ENCODE data around the gene TSNAX.

The TSNAX gene

GRCh38 chr1:231606712-231607111 is 78.2 kb downstream of the TSNAX start:
- TF ChIP-seq FOXP2 (optimal IDR thresholded peaks at IDR 0.05; ENCODE audit: borderline replicate concordance, extremely low read depth, extremely low read length, insufficient read depth) (no peak), POLR2AphosphoS5 (IDR thresholded peaks at IDR 0.05; ENCODE audit: low read depth, low read length) (no peak), SIN3A (IDR thresholded peaks at IDR 0.05; ENCODE audit: borderline replicate concordance, insufficient read depth, low read length) (no peak), TAF1 (IDR thresholded peaks at IDR 0.05; ENCODE audit: borderline replicate concordance, insufficient read depth, low read length) (no peak), REST (IDR thresholded peaks at IDR 0.05; ENCODE audit: insufficient read depth in 1 of 2, low read depth in 2 of 2, low read length in 2 of 2) (no peak)

- TF ChIP-seq FOXP2 (optimal IDR thresholded peaks at IDR 0.05; ENCODE audit: borderline replicate concordance, extremely low read depth, extremely low read length, insufficient read depth) (no peak), POLR2AphosphoS5 (IDR thresholded peaks at IDR 0.05; ENCODE audit: low read depth, low read length) (no peak), TAF1 (IDR thresholded peaks at IDR 0.05; ENCODE audit: borderline replicate concordance, insufficient read depth, low read length) (no peak)
Observed at GRCh38 chr1:231610388-231610787, 81.9 kb downstream of the TSNAX start.

GRCh38 chr1:231611111-231611510 is 82.6 kb downstream of the TSNAX start:
- no peak for TF ChIP-seq POLR2AphosphoS5 (IDR thresholded peaks at IDR 0.05; ENCODE audit: low read depth, low read length)
- no peak for TF ChIP-seq REST (IDR thresholded peaks at IDR 0.05; ENCODE audit: insufficient read depth in 1 of 2, low read depth in 2 of 2, low read length in 2 of 2)
- no peak for TF ChIP-seq FOXP2 (optimal IDR thresholded peaks at IDR 0.05; ENCODE audit: borderline replicate concordance, extremely low read depth, extremely low read length, insufficient read depth)
- no peak for TF ChIP-seq TAF1 (IDR thresholded peaks at IDR 0.05; ENCODE audit: borderline replicate concordance, insufficient read depth, low read length)
- no peak for TF ChIP-seq SIN3A (IDR thresholded peaks at IDR 0.05; ENCODE audit: borderline replicate concordance, insufficient read depth, low read length)

GRCh38 chr1:231611851-231612250 is 83.4 kb downstream of the TSNAX start:
- TF ChIP-seq REST (IDR thresholded peaks at IDR 0.05; ENCODE audit: insufficient read depth in 1 of 2, low read depth in 2 of 2, low read length in 2 of 2): no peak

- TF ChIP-seq REST (IDR thresholded peaks at IDR 0.05; ENCODE audit: insufficient read depth in 1 of 2, low read depth in 2 of 2, low read length in 2 of 2) (no peak), POLR2AphosphoS5 (IDR thresholded peaks at IDR 0.05; ENCODE audit: low read depth, low read length) (no peak), FOXP2 (optimal IDR thresholded peaks at IDR 0.05; ENCODE audit: borderline replicate concordance, extremely low read depth, extremely low read length, insufficient read depth) (no peak), TAF1 (IDR thresholded peaks at IDR 0.05; ENCODE audit: borderline replicate concordance, insufficient read depth, low read length) (no peak), SIN3A (IDR thresholded peaks at IDR 0.05; ENCODE audit: borderline replicate concordance, insufficient read depth, low read length) (no peak)
Observed at GRCh38 chr1:231612393-231613089, 84.1 kb downstream of the TSNAX start.

Data from PFSK-1 (cell line).